Stimulated activated CD8-positive, alpha-beta memory T cell treated with anti-CD3 and anti-CD28 coated beads, Interleukin-4, amount 100 ng/mL, for 1 hour (primary cell): ENCODE data around the gene DNAJC28.
"Not testable (repeated sequence)": the region's sequence is repeated elsewhere in the genome, so short reads cannot be mapped to it uniquely, and the experiment has no call there.

Source experiments
- DNase-seq, 2 donors: peaks; one replicate each; pipeline ENCODE4 v3.0.0-alpha.2; 2020; ENCODE audit warnings: low read depth in 2 of 2, low spot score in 1 of 2

Gene DNAJC28, protein sequence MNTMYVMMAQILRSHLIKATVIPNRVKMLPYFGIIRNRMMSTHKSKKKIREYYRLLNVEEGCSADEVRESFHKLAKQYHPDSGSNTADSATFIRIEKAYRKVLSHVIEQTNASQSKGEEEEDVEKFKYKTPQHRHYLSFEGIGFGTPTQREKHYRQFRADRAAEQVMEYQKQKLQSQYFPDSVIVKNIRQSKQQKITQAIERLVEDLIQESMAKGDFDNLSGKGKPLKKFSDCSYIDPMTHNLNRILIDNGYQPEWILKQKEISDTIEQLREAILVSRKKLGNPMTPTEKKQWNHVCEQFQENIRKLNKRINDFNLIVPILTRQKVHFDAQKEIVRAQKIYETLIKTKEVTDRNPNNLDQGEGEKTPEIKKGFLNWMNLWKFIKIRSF

DNA sequence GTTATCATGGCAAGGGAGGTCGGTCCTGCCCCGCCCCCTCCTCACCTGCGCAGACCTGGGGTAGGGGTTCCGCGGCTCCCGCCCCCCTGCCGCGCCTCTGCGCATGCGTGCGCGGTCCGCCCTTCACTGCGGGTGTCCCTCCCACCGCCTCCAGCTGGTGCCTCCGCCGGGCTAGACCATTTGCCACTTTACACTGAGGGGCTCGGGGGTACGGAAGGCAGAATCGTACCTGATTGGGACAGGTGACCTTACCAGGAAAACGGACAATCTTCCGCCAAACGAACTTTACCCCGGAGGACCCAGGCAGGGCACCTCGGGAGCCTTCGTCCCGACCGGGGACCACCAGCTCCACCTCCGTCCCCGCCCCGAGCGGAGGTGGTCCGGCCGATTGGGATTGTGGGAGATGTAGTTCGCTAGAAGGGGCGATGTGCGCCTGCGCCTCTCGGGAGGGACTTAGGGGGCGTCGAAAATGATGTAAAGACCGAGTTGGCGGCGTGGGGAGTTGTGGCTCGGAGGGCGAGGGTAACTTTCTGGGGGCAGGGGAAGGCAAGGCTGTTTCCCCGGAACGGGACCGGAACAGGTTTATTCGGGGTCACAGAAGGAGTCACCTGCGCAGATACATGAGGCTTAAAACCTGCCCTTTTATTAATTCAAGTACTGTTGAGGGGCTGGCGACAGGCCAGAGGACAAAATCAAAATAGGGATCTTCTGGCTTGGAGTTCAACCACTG, at the start of gene DNAJC28:
DNAJC28 (minus strand) TSS at position 344 of the 730 bp plus-strand sequence. CDS start 2,323 bp downstream, outside the sequence.
- peak; percentile 87 to 94 for DNase-seq

DNA sequence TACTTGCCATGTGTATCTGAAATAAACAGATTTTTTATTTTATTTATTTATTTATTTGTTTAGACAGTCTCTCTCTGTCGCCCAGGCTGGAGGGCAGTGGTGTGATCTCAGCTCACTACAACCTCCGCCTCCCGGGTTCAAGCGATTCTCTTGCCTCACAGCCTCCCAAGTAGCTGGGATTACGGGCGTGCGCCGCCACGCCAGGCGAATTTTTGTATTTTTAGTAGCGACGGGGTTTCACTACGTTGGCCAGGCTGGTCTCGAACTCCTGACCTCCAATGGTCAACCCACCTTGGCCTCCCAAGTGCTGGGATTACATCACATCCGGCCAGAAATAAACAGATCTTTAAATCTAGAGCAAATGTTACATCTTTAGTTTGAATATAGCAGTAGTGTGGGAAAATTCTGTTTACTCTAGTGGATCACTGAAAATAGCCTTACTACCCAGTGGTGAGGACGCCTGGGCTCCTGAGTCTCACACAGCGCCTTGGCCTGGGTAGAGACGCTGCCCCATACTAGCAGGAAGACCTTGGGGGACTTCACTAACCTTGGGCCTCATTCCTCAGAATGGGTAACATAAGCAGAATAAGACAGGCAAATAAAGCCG, 49.7 kb upstream of the DNAJC28 start:
- no peak for DNase-seq

DNA sequence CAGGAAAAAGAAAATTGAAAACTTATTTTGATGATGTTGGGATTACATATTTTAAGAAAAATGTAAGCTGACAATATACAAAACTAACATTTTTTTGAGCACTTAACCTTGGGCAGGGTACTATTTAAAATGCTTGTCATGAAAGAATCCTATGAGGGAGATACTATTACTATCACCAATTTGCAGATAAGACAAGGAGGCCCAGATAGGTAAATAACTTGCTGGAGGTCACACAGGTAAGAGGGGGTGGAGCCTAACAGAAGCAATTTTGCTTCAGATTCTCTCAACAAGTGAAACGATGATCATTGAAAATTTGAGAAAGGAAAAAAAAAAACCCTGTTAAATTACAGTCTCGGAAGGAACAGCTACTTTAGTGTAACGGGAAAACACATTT, 49.2 kb upstream of the DNAJC28 start:
- DNase-seq = no peak

DNA sequence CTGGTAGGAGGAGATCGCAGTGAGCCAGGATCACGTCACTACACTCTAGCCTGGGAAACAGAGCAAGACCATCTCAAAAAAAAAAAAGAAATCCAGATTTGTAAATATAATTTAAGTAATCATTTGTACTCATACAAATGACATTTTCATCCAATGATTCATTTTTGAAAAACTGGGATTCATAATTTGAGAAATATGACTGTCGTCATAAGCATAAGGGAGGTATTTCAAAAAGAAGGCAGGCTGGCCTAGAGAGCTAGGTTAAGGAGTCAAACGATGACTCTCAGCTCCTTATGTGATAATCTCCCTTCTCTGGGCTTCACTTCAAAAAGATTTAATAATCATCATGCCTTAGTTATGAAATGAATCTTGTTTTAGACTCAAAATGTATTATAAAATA, 48.1 kb upstream of the DNAJC28 start:
- no peak for DNase-seq

DNA sequence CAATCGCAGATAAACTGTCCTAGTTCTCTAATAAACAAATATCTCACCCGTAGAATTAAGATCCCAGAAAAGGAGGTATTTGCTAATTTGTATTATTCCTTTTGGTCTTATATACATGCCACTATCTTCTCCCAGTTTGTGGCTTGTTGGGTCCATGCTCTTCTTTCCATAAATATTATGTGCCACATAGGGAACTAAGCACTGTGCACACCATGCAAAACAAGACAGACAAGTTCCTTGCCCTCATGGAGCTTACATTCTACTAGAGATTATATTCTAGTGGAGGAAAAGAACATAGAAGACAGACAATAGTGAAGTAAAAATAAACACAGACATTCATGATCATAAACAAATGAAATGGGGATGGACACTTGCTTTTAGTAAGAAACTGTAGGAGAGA, 45.7 kb upstream of the DNAJC28 start:
- DNase-seq = no peak

DNA sequence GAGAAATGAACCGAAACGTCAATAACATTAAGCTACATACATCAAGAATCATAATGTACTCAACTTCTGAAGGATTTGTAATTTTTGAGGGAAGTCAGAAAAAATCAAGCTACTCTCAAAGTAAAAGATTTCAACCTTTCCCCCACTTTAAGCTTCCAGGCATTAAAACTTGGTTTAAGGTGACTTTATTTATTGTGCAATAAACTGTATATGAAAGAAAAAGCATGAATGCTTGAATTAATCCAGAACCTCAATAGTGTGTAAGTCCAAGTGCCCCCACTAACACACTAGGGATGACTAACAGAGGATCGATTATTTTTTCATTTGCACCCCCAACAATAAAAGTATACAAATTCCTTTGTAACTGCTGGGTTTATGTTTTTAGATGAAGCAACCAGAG, 39.5 kb upstream of the DNAJC28 start:
- no peak for DNase-seq

DNA sequence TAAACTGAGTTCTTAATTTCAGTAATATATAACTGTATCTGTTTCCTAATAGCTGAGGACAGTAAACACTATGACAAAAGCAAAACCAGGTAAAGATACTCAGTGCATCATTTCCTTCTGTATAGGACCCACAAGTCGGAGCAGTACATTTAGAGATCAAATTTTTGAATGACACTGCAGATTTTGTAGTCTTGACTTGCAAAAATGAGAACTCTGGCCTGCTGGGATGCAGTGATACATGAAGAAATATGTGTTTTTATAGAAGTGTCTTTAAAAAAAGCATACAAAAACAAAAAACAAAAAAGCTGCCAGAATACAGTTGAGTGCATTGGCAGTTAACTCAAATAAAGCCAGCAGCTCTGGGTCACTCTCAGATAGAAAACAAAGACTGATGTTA, 31.4 kb upstream of the DNAJC28 start:
- DNase-seq = no peak

DNA sequence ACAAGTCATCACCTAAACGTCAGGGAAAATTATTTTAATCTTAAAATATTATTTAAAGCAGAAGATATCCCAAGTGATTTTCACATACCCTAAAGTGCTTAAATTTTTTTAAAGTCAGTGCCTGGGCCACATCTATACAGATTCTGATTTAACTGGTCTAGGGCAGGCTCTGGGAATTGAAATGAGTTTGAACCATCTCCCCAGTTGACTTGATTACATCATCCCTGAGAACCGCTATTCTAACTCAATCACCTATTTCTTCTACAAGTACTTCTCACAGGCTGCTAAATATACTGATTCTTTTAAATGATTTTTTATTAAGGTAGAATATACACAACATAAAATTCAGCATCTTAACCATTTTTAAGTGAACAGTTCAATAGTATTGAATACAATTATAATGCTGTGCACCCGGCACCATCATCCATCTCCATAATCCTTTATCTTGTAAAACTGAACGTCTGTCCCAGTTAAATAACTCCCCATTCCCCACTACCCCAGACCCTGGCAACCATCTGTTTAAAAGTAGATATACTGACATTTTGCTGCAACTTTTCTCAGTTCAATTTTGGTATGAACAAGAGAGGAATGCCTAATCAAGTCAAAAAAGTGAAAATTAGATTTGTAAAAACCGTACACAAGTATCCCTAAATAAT, 30.9 kb upstream of the DNAJC28 start:
- DNase-seq = no peak

DNA sequence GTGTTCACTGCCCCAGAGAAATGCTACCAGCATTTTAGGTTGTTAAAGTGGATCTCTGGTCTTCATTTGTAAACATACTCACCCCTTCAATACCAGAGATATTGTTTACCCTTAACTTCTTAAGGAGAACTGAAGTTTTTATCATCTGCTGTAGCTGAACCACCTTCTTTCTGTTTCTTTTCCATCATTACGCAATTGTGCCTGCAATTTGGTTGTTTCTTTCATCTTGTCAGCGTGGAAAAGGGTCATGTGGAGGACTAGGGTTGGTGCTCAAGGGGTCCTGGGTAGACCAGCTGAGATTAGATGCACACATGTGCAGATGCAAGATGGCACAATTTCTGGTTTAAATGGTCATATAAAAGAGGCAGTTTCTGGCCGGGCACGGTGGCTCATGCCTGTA, 27.4 kb upstream of the DNAJC28 start:
- DNase-seq = no peak

DNA sequence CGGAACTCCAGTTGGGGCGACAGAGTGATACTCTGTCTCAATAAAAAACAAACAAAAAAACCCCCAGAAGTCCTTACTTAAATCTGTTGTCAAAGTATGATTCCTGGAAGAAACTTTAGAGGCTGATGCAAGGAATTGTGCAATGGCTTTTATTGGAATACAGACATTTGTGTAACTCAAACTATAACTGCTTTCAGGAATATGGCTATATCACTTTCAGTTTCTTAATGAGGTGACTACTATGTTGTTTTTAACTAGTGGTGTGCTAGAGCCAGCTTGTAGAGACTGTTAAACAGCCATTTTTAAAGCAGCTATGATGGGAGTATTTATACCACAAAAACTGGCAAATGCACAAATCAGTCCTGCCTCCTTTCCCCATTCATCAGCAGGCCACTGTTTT, 22.7 kb upstream of the DNAJC28 start:
- no peak for DNase-seq

DNA sequence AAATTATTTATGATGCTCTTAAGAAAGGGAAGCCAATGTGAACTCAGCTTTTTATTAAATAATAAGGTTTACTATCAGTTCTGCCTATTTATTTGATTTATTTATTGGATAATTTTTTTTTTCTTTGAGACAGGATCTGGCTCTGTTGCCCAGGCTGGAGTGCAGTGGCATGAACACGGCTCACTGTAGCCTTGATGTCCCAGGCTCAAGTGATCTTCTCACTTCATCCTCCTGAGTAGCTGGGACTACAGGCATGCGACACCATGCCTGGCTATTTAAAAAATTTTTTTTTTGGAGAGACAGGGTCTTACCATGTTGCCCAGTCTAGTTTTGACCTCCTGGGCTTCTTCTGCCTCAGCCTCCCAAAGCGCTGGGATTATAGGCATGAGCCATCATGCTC, 21.0 kb upstream of the DNAJC28 start:
- DNase-seq = no peak

DNA sequence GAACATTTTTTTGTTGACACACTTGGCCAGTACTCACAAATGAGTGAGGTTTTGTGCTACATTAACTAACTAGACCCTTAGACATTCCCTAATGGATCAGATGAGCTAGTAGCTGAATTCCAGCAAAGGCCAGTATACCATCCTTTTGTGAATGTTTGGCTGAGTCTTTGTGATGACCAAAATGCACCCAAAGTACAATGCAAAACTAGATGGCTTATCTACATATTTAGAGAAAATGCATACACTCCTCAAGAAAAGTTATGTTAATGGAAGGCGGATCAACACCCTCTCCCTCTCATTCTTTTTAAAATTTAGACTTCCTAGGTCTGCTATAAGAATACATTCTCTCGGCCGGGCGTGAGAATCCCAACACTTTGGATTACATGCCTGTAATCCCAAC, 20.1 kb upstream of the DNAJC28 start:
- DNase-seq = no peak

DNA sequence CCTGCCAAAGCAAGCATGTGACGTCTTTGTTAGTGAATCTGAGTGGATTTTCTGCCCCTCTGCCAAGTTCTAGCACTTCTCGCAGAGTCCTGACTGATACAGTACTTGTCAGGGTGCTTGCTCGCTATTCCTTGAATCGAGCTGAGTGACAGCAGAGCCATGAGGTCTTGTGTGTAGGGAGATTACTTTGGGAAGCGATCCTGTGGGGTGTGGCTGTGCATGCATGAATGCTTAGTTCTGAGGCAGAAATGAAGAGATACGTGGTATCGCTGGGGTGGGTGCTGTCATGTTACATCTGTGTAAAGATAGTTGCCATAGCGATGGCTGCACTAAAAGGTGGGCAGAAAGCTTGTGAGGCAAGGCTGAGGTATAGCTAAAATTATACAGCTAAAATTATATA, 19.3 kb upstream of the DNAJC28 start:
- no peak for DNase-seq

DNA sequence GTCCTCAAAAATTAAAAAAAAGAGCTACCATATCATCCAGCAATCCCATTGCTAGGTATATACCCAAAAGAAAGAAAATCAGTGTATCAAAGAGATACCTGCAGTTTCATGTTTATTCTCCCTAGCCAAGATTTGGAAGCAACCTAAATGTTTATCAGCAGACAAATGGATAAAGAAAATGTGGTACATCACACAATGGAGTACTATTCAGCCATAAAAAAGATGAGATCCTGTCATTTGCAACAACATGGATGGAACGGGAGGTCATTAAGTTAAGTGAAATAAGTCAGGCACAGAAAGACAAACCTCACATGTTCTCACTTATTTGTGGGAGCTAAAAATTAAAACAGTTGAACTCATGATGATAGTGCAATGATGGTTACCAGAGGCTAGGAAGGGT, 15.5 kb upstream of the DNAJC28 start:
- DNase-seq = not testable (repeated sequence)

DNA sequence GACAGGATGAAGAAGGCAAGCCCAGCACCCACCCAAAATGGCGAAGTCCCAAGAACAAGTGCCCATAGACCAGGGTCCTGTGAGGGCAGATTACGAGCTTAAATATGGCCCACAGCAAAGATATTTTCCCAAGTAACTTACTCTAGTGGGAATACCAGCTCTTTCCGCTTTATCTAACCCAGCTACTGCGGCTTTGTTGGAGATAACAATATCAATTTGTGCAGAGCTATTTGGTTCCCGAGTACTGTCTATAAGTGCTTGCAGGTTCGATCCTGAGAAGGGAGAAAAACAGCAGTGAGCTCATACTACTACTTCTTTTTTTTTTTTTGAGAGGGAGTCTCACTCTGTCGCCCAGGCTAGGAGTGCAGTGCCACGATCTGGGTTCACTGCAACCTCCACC, 14.3 kb upstream of the DNAJC28 start:
- no peak for DNase-seq

DNA sequence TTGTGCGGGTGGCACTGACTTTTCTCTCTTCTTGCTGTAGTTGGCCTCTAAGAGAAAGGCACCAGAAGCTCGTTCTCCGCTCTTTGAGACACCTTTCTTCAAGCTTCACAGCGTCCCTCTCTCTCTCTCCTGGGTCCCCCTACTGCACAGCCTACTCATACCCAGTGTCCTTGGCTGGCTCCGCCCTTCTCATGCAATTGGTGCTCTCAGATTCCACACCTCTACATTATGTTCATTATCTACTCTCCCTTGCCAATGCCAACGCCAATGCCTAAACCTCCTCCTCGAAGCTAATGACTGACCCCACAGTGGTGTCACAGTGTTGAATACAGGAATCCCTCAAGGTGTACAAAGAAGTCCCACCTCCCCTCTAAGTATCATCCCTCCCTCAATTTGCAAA, 4.8 kb upstream of the DNAJC28 start:
- no peak for DNase-seq

DNA sequence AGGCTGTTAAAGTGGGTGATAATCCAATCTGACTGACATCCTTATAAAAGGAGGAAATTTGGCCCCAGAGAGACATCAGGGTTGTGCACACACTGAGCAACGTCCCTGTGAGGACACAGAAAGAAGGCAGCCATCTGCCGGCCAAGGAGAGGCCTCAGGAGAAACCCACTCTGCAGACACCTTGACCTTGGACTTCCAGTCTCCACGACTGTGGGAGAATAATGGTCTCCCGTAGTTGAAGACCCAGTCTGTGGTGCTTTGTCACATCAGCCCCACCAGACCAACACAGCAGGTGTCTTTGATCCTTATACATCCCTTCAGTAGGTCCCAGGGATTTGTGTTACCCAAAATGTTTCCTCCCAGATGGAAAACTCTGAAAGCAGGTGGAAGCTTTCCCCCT, 4.2 kb upstream of the DNAJC28 start:
- no peak for DNase-seq

DNA sequence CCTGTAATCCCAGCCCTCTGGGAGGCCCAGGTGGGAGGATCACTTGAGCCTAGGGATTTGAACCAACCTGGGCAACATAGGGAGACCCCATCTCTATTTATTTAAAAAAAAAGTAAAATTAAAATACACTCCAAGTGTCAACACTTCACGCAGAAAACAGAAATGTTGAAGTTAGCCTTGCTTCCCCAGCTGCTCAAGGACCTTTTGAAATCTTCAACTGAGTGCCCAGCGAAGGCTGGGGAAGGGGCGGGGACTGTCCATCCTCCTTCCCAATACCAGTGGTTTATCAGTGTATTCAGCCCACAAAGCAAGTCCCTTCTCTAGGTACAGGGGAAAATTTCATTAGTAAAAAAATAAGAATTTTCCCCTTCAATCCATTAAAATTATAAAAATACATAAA, 2.2 kb upstream of the DNAJC28 start:
- DNase-seq = no peak

DNA sequence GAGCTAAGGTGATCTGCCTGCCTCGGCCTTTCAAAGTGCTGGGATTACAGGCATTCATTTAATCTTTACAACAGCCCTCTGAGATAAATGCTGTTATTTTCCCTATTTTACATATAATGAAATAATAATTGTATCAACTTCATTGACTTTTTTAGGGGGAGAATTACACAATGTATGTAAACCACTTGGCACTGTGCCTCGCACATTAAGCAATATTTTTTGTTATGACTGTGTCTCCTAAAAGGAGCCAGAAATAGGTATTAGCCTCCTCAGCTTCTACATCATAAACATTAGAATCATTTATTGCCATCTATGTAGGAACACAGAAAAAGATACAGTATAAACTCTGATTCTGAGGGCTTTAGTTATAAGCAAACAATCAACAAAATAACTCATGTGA, 1.1 kb upstream of the DNAJC28 start:
- no peak for DNase-seq

DNA sequence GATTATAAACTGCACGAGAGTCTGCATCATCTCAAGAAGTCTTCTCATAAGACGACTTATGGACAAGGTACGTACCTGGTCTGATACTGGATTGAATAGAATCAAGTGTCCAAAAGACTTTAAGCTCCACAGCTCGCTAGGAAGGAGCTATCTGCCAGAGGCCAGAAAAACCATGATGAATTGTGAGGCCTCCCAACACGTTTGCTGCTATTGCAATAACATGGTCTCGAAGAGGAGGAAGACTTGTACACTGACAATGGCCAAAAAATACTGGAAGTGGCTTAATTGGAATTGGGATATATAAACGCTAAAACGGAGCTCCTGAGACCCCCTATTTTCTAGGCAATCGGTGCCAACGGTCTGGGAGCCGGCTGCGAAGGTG, 534 bp downstream of the DNAJC28 start:
- no peak for DNase-seq

DNA sequence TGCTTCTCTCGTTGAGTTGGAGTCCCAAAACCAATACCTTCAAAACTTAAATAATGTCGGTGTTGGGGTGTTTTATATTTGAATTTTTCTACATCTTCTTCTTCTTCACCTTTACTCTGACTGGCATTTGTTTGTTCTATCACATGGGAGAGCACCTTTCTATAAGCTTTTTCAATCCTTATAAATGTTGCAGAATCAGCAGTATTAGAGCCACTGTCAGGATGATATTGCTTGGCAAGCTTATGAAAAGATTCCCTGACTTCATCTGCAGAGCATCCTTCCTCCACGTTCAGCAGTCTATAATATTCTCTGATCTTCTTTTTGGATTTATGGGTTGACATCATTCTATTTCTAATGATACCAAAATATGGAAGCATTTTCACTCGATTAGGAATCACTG, 2.6 kb downstream of the DNAJC28 start:
- DNase-seq = no peak

DNA sequence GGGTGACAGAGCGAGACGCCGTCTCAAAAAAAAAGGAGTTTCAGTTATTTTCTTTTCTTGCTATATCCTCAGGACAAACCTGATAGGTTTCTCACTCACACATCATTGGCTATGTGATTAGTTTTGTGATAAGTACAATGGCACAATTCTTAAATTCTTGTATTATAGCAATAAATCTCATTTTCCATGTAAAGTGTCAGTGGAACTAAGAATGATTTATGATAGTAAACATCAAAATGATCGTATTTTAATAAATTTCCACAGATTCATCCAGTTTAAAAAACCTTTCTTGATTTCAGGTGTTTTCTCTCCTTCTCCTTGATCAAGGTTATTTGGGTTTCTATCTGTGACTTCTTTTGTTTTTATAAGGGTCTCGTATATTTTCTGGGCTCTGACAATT, 3.5 kb downstream of the DNAJC28 start:
- DNase-seq = no peak
